Transverse colon (tissue), 3 donors: ENCODE data around the gene BST1.

Experiments
- CTCF ChIP-seq, 5 experiments: fragments of 200-600 bp in 3 of 5; fragments of 450-650 bp in 2 of 5; sonication (generic) in 3 of 5; IDR thresholded peaks; 1 replicate in 2 of 5; 2 replicates in 3 of 5; pipeline ENCODE4 v1.5.1; 2016 to 2017; ENCODE audit warnings: antibody characterized with exemption in 5 of 5, inconsistent platforms in 3 of 5, mild to moderate bottlenecking in 2 of 5, moderate library complexity in 1 of 5
- EP300 ChIP-seq: sonication (generic); formaldehyde crosslinking; IDR thresholded peaks from one replicate; pipeline ENCODE4 v1.6.1; 2017; ENCODE audit warnings: antibody characterized with exemption, low read depth

GRCh38 chr4:15766821-15767220 lies 64.0 kb downstream of the BST1 start:
- no peak for TF ChIP-seq CTCF (IDR thresholded peaks at IDR 0.05)
- TF ChIP-seq EP300, result no peak
